ENCODE results near the gene ZBTB38. TPM values are rescaled to one million over a fixed set of nuclear protein-coding genes. Genes with fewer than 3 reads are reported as not detected.

The ZBTB38 gene
- total and polyA plus RNA-seq, 2 experiments from 2014 or later: 8.7 to 11.5 TPM

DNA sequence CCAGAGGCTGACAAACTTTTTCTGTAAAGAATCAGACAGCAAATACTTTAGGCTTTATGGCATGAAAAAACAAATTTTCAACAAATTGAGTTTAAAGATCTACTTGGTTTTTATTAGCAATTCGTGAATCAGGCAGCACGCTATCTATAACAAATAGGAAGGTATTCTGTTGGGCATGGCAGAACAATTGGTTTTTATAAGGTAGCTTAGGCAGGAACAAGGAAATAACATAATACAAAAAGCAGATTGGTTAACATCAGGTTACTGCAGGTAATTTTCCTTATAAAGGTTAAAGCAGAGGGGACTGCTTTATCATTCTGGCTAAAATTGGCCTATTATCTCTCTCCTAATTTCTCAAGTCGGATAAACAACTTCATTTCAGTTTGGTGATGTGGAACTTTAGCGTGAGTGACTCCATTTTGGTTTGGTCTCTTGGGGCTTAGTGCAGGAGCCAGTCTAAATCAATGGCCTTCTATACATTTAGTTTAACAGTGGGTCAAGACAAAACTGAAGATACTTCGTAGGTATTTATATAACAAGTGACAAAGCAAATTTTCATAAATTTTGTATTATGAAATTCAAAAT, 26.8 kb downstream of the ZBTB38 start:
- Mint-ChIP-seq H3K36me3 (ENCODE audit: low read depth) (no peaks in the 10 kb centered on the region; the same call in 2 of the 3 replicates), H3K4me1 (peaks cover 42% of the 10 kb centered on the region), H3K27ac (no peak overlapping the region), H3K4me3 (no peak overlapping the region), H3K27me3 (ENCODE audit: insufficient read depth, low read depth, poor library complexity) (peaks cover 3% of the 10 kb centered on the region), H3K9me3 (peaks cover 7% of the 10 kb centered on the region; the same call in 2 of the 3 replicates)
- Histone ChIP-seq H2AFZ (no peak overlapping the region), H3F3A (replicated peaks; ENCODE audit: low read depth) (no peaks in the 10 kb centered on the region), H4K20me1 (replicated peaks; ENCODE audit: insufficient read depth) (no peaks in the 10 kb centered on the region), H3K9me2 (ENCODE audit: insufficient read depth) (no peaks in the 10 kb centered on the region), H3K27me3 (ENCODE audit: insufficient read depth) (no peaks in the 10 kb centered on the region), H3K4me3 (no peak overlapping the region), H3K4me2 (no peak overlapping the region), H3K4me1 (ENCODE audit: insufficient read depth) (peaks cover 30% of the 10 kb centered on the region), H3K79me2 (replicated peaks; ENCODE audit: insufficient read depth) (no peaks in the 10 kb centered on the region), H3K36me3 (ENCODE audit: insufficient read depth) (no peaks in the 10 kb centered on the region), H3K27ac (ENCODE audit: low read depth) (no peak overlapping the region)
- TF ChIP-seq EZH2phosphoT487 (IDR thresholded peaks at IDR 0.05; ENCODE audit: unreplicated experiment) (no peak), ZNF114 (CRISPR knock-in tag; IDR thresholded peaks at IDR 0.05) (no peak), ZNF331 (CRISPR knock-in tag; IDR thresholded peaks at IDR 0.05; ENCODE audit: low read depth) (no peak), CREB1 (CRISPR knock-in tag; IDR thresholded peaks at IDR 0.05; ENCODE audit: low read depth) (no peak), NANOG (IDR thresholded peaks at IDR 0.05; ENCODE audit: borderline replicate concordance) (no peak), JUNB (IDR thresholded peaks at IDR 0.05; ENCODE audit: unreplicated experiment) (no peak), STAT1 (IDR thresholded peaks at IDR 0.05; ENCODE audit: unreplicated experiment) (no peak), POLR2AphosphoS5 (IDR thresholded peaks at IDR 0.05; ENCODE audit: low read depth) (no peak), EZH2 (IDR thresholded peaks at IDR 0.05; ENCODE audit: low read depth, unreplicated experiment) (no peak)
- TF ChIP-seq, protein P1, sequence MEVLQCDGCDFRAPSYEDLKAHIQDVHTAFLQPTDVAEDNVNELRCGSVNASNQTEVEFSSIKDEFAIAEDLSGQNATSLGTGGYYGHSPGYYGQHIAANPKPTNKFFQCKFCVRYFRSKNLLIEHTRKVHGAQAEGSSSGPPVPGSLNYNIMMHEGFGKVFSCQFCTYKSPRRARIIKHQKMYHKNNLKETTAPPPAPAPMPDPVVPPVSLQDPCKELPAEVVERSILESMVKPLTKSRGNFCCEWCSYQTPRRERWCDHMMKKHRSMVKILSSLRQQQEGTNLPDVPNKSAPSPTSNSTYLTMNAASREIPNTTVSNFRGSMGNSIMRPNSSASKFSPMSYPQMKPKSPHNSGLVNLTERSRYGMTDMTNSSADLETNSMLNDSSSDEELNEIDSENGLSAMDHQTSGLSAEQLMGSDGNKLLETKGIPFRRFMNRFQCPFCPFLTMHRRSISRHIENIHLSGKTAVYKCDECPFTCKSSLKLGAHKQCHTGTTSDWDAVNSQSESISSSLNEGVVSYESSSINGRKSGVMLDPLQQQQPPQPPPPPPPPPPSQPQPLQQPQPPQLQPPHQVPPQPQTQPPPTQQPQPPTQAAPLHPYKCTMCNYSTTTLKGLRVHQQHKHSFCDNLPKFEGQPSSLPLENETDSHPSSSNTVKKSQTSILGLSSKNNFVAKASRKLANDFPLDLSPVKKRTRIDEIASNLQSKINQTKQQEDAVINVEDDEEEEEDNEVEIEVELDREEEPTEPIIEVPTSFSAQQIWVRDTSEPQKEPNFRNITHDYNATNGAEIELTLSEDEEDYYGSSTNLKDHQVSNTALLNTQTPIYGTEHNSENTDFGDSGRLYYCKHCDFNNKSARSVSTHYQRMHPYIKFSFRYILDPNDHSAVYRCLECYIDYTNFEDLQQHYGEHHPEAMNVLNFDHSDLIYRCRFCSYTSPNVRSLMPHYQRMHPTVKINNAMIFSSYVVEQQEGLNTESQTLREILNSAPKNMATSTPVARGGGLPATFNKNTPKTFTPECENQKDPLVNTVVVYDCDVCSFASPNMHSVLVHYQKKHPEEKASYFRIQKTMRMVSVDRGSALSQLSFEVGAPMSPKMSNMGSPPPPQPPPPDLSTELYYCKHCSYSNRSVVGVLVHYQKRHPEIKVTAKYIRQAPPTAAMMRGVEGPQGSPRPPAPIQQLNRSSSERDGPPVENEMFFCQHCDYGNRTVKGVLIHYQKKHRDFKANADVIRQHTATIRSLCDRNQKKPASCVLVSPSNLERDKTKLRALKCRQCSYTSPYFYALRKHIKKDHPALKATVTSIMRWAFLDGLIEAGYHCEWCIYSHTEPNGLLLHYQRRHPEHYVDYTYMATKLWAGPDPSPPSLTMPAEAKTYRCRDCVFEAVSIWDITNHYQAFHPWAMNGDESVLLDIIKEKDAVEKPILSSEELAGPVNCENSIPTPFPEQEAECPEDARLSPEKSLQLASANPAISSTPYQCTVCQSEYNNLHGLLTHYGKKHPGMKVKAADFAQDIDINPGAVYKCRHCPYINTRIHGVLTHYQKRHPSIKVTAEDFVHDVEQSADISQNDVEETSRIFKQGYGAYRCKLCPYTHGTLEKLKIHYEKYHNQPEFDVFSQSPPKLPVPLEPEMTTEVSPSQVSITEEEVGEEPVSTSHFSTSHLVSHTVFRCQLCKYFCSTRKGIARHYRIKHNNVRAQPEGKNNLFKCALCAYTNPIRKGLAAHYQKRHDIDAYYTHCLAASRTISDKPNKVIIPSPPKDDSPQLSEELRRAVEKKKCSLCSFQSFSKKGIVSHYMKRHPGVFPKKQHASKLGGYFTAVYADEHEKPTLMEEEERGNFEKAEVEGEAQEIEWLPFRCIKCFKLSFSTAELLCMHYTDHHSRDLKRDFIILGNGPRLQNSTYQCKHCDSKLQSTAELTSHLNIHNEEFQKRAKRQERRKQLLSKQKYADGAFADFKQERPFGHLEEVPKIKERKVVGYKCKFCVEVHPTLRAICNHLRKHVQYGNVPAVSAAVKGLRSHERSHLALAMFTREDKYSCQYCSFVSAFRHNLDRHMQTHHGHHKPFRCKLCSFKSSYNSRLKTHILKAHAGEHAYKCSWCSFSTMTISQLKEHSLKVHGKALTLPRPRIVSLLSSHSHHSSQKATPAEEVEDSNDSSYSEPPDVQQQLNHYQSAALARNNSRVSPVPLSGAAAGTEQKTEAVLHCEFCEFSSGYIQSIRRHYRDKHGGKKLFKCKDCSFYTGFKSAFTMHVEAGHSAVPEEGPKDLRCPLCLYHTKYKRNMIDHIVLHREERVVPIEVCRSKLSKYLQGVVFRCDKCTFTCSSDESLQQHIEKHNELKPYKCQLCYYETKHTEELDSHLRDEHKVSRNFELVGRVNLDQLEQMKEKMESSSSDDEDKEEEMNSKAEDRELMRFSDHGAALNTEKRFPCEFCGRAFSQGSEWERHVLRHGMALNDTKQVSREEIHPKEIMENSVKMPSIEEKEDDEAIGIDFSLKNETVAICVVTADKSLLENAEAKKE (CRISPR knock-in tag; IDR thresholded peaks at IDR 0.05): no peak
- TF ChIP-seq, protein P2, sequence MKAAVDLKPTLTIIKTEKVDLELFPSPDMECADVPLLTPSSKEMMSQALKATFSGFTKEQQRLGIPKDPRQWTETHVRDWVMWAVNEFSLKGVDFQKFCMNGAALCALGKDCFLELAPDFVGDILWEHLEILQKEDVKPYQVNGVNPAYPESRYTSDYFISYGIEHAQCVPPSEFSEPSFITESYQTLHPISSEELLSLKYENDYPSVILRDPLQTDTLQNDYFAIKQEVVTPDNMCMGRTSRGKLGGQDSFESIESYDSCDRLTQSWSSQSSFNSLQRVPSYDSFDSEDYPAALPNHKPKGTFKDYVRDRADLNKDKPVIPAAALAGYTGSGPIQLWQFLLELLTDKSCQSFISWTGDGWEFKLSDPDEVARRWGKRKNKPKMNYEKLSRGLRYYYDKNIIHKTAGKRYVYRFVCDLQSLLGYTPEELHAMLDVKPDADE (IDR thresholded peaks at IDR 0.05): no peak
- TF ChIP-seq, protein P3, sequence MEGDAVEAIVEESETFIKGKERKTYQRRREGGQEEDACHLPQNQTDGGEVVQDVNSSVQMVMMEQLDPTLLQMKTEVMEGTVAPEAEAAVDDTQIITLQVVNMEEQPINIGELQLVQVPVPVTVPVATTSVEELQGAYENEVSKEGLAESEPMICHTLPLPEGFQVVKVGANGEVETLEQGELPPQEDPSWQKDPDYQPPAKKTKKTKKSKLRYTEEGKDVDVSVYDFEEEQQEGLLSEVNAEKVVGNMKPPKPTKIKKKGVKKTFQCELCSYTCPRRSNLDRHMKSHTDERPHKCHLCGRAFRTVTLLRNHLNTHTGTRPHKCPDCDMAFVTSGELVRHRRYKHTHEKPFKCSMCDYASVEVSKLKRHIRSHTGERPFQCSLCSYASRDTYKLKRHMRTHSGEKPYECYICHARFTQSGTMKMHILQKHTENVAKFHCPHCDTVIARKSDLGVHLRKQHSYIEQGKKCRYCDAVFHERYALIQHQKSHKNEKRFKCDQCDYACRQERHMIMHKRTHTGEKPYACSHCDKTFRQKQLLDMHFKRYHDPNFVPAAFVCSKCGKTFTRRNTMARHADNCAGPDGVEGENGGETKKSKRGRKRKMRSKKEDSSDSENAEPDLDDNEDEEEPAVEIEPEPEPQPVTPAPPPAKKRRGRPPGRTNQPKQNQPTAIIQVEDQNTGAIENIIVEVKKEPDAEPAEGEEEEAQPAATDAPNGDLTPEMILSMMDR (conservative IDR thresholded peaks at IDR 0.05; ENCODE audit: low read depth in 2 of 2): no peak
- TF ChIP-seq, protein P4, sequence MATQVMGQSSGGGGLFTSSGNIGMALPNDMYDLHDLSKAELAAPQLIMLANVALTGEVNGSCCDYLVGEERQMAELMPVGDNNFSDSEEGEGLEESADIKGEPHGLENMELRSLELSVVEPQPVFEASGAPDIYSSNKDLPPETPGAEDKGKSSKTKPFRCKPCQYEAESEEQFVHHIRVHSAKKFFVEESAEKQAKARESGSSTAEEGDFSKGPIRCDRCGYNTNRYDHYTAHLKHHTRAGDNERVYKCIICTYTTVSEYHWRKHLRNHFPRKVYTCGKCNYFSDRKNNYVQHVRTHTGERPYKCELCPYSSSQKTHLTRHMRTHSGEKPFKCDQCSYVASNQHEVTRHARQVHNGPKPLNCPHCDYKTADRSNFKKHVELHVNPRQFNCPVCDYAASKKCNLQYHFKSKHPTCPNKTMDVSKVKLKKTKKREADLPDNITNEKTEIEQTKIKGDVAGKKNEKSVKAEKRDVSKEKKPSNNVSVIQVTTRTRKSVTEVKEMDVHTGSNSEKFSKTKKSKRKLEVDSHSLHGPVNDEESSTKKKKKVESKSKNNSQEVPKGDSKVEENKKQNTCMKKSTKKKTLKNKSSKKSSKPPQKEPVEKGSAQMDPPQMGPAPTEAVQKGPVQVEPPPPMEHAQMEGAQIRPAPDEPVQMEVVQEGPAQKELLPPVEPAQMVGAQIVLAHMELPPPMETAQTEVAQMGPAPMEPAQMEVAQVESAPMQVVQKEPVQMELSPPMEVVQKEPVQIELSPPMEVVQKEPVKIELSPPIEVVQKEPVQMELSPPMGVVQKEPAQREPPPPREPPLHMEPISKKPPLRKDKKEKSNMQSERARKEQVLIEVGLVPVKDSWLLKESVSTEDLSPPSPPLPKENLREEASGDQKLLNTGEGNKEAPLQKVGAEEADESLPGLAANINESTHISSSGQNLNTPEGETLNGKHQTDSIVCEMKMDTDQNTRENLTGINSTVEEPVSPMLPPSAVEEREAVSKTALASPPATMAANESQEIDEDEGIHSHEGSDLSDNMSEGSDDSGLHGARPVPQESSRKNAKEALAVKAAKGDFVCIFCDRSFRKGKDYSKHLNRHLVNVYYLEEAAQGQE (IDR thresholded peaks at IDR 0.05; ENCODE audit: unreplicated experiment): no peak
- DNase-seq (ENCODE audit: low spot score) (no peak), ATAC-seq (no peak)

All from GM23338 (cell line).